Stimulated activated naive B cell treated with anti-CD40 and anti-IgM and Interleukin-4, amounts not matched to agents 10 μg/mL and 1 μg/mL and 100 μg/mL, for 72 hours (primary cell): ENCODE data around the gene SPTLC1.

Source experiments
- ATAC-seq, 2 donors: fragments of 150-1000 bp; cut with Tn5 transposase; replicated peaks; 2 replicates each; pipeline ENCODE4 v1.10.0; 2021; ENCODE audit warnings: moderate library complexity in 1 of 2
- DNase-seq: peaks from one replicate; pipeline ENCODE4 v3.0.0; 2021
- H3K27ac Mint-ChIP-seq: one replicate; pipeline ENCODE4 v1.8.0; 2022; ENCODE audit warnings: mild to moderate bottlenecking, mixed read lengths
- H3K27me3 Mint-ChIP-seq, 2 donors: one replicate each; pipeline ENCODE4 v1.8.0; 2022; ENCODE audit warnings: mixed read lengths in 2 of 2
- H3K36me3 Mint-ChIP-seq, 2 donors: one replicate each; pipeline ENCODE4 v1.8.0; 2022; ENCODE audit warnings: mixed read lengths in 2 of 2, mild to moderate bottlenecking in 1 of 2
- H3K4me1 Mint-ChIP-seq, 2 donors: one replicate each; pipeline ENCODE4 v1.8.0; 2022; ENCODE audit warnings: mixed read lengths in 2 of 2, mild to moderate bottlenecking in 1 of 2
- H3K4me3 Mint-ChIP-seq, 2 donors: one replicate each; pipeline ENCODE4 v1.8.0; 2022; ENCODE audit warnings: mild to moderate bottlenecking in 2 of 2, mixed read lengths in 2 of 2, moderate library complexity in 1 of 2
- H3K9me3 Mint-ChIP-seq, 2 donors: one replicate each; pipeline ENCODE4 v1.8.0; 2022; ENCODE audit warnings: mixed read lengths in 2 of 2, mild to moderate bottlenecking in 1 of 2

SPTLC1 gene

GRCh38 chr9:92095236-92095635 lies 20.0 kb downstream of the SPTLC1 start:
- peaks cover 17 to 25% of the 10 kb centered on the region in 2 donors for H3K4me1 Mint-ChIP-seq
- no peaks in the 10 kb centered on the region for H3K27me3 Mint-ChIP-seq
- DNase-seq, result no peak
- H3K27ac Mint-ChIP-seq, result no peak overlapping the region
- peaks cover 30 to 53% of the 10 kb centered on the region in 2 donors for H3K36me3 Mint-ChIP-seq
- H3K9me3 Mint-ChIP-seq, result peaks cover 0 to 2% of the 10 kb centered on the region in 2 donors
- no peak overlapping the region for H3K4me3 Mint-ChIP-seq
- no peak for ATAC-seq

GRCh38 chr9:92094655-92095054 lies 20.6 kb downstream of the SPTLC1 start:
- no peak for DNase-seq
- Mint-ChIP-seq H3K4me1 (peaks cover 19 to 28% of the 10 kb centered on the region in 2 donors), H3K9me3 (peaks cover 0 to 2% of the 10 kb centered on the region in 2 donors), H3K36me3 (peaks cover 33 to 59% of the 10 kb centered on the region in 2 donors), H3K27me3 (no peaks in the 10 kb centered on the region), H3K4me3 (no peak overlapping the region), H3K27ac (no peak overlapping the region)
- ATAC-seq, result no peak

GRCh38 chr9:92077888-92078287 lies 37.3 kb downstream of the SPTLC1 start:
- no peaks in the 10 kb centered on the region for H3K4me1 Mint-ChIP-seq
- H3K27me3 Mint-ChIP-seq, result no peaks in the 10 kb centered on the region
- peaks cover 19 to 24% of the 10 kb centered on the region in 2 donors for H3K36me3 Mint-ChIP-seq
- DNase-seq (no peak), ATAC-seq (no peak)
- no peak overlapping the region for H3K27ac Mint-ChIP-seq
- H3K9me3 Mint-ChIP-seq, result no peaks in the 10 kb centered on the region
- H3K4me3 Mint-ChIP-seq, result no peak overlapping the region

GRCh38 chr9:92071634-92072033 lies 43.6 kb downstream of the SPTLC1 start:
- ATAC-seq (no peak), DNase-seq (no peak)
- H3K36me3 Mint-ChIP-seq, result peaks cover 26 to 37% of the 10 kb centered on the region in 2 donors
- no peak overlapping the region for H3K4me3 Mint-ChIP-seq
- H3K4me1 Mint-ChIP-seq, result peaks cover 5 to 11% of the 10 kb centered on the region in 2 donors
- H3K9me3 Mint-ChIP-seq, result no peaks in the 10 kb centered on the region
- H3K27me3 Mint-ChIP-seq, result no peaks in the 10 kb centered on the region
- no peak overlapping the region for H3K27ac Mint-ChIP-seq

- no peak overlapping the region for H3K4me3 Mint-ChIP-seq
These were observed 49.0 kb downstream of the SPTLC1 start for GRCh38 chr9:92066168-92066567.

GRCh38 chr9:92064711-92065110 lies 50.5 kb downstream of the SPTLC1 start:
- Mint-ChIP-seq H3K27me3 (no peaks in the 10 kb centered on the region), H3K4me3 (no peak overlapping the region), H3K27ac (no peak overlapping the region), H3K4me1 (no peaks in the 10 kb centered on the region), H3K9me3 (peaks cover 19 to 29% of the 10 kb centered on the region in 2 donors), H3K36me3 (peaks cover 67 to 85% of the 10 kb centered on the region in 2 donors)
- DNase-seq (no peak), ATAC-seq (no peak)

More at GRCh38 chr9:92066168-92066567, 49.0 kb downstream of the SPTLC1 start:
- no peak for ATAC-seq
- Mint-ChIP-seq H3K27me3 (no peaks in the 10 kb centered on the region), H3K36me3 (peaks cover 52 to 70% of the 10 kb centered on the region in 2 donors), H3K9me3 (peaks cover 12 to 17% of the 10 kb centered on the region in 2 donors), H3K27ac (no peak overlapping the region), H3K4me1 (no peaks in the 10 kb centered on the region)
- no peak for DNase-seq

GRCh38 chr9:92061184-92061583 lies 54.0 kb downstream of the SPTLC1 start:
- Mint-ChIP-seq H3K4me3 (no peak overlapping the region), H3K27me3 (no peaks in the 10 kb centered on the region), H3K4me1 (no peaks in the 10 kb centered on the region), H3K27ac (no peak overlapping the region), H3K36me3 (peaks cover 65 to 84% of the 10 kb centered on the region in 2 donors), H3K9me3 (peaks cover 19 to 29% of the 10 kb centered on the region in 2 donors)
- ATAC-seq (no peak), DNase-seq (no peak)

- ATAC-seq, result no peak
- no peak overlapping the region for H3K27ac Mint-ChIP-seq
- no peak overlapping the region for H3K4me3 Mint-ChIP-seq
- DNase-seq, result no peak
- peaks cover 63 to 85% of the 10 kb centered on the region in 2 donors for H3K36me3 Mint-ChIP-seq
- H3K27me3 Mint-ChIP-seq, result no peaks in the 10 kb centered on the region
- peaks cover 19 to 29% of the 10 kb centered on the region in 2 donors for H3K9me3 Mint-ChIP-seq
- H3K4me1 Mint-ChIP-seq, result no peaks in the 10 kb centered on the region
These were observed 55.6 kb downstream of the SPTLC1 start for GRCh38 chr9:92059661-92060060.

GRCh38 chr9:92058723-92059444 lies 56.3 kb downstream of the SPTLC1 start:
- Mint-ChIP-seq H3K4me1 (no peaks in the 10 kb centered on the region), H3K9me3 (peaks cover 19 to 29% of the 10 kb centered on the region in 2 donors), H3K27me3 (no peaks in the 10 kb centered on the region), H3K27ac (no peak overlapping the region), H3K36me3 (peaks cover 60 to 85% of the 10 kb centered on the region in 2 donors), H3K4me3 (no peak overlapping the region)
- DNase-seq (no peak), ATAC-seq (no peak)

- Mint-ChIP-seq H3K4me3 (no peak overlapping the region), H3K27me3 (no peaks in the 10 kb centered on the region), H3K9me3 (peaks cover 17 to 28% of the 10 kb centered on the region in 2 donors), H3K4me1 (no peaks in the 10 kb centered on the region), H3K27ac (no peak overlapping the region), H3K36me3 (peaks cover 58 to 85% of the 10 kb centered on the region in 2 donors)
- DNase-seq (no peak), ATAC-seq (no peak)
These were observed 57.2 kb downstream of the SPTLC1 start for GRCh38 chr9:92058026-92058425.

- Mint-ChIP-seq H3K27ac (no peak overlapping the region), H3K4me1 (no peaks in the 10 kb centered on the region), H3K27me3 (no peaks in the 10 kb centered on the region), H3K4me3 (no peak overlapping the region), H3K9me3 (peaks cover 11 to 20% of the 10 kb centered on the region in 2 donors), H3K36me3 (peaks cover 56 to 85% of the 10 kb centered on the region in 2 donors)
- DNase-seq, result no peak
- no peak for ATAC-seq
These were observed 58.0 kb downstream of the SPTLC1 start for GRCh38 chr9:92057226-92057625.

GRCh38 chr9:92055624-92056023 lies 59.6 kb downstream of the SPTLC1 start:
- H3K27me3 Mint-ChIP-seq, result no peaks in the 10 kb centered on the region
- DNase-seq (no peak), ATAC-seq (no peak)
- no peaks in the 10 kb centered on the region for H3K4me1 Mint-ChIP-seq
- H3K36me3 Mint-ChIP-seq, result peaks cover 45 to 81% of the 10 kb centered on the region in 2 donors
- H3K9me3 Mint-ChIP-seq, result peaks cover 3 to 7% of the 10 kb centered on the region in 2 donors
- H3K4me3 Mint-ChIP-seq, result no peak overlapping the region
- no peak overlapping the region for H3K27ac Mint-ChIP-seq

GRCh38 chr9:92048924-92049625 lies 66.1 kb downstream of the SPTLC1 start:
- Mint-ChIP-seq H3K27ac (no peak overlapping the region), H3K9me3 (peaks cover 3 to 5% of the 10 kb centered on the region in 2 donors), H3K36me3 (peaks cover 42 to 74% of the 10 kb centered on the region in 2 donors), H3K27me3 (no peaks in the 10 kb centered on the region), H3K4me1 (no peaks in the 10 kb centered on the region), H3K4me3 (no peak overlapping the region)
- DNase-seq (no peak), ATAC-seq (no peak)

GRCh38 chr9:92047500-92047899 lies 67.7 kb downstream of the SPTLC1 start:
- Mint-ChIP-seq H3K4me3 (no peak overlapping the region), H3K4me1 (no peaks in the 10 kb centered on the region), H3K27me3 (no peaks in the 10 kb centered on the region), H3K27ac (no peak overlapping the region), H3K36me3 (peaks cover 48 to 74% of the 10 kb centered on the region in 2 donors), H3K9me3 (peaks cover 13 to 20% of the 10 kb centered on the region in 2 donors)
- DNase-seq (no peak), ATAC-seq (no peak)

GRCh38 chr9:92046676-92047075 lies 68.5 kb downstream of the SPTLC1 start:
- Mint-ChIP-seq H3K4me1 (no peaks in the 10 kb centered on the region), H3K27ac (peak overlapping the region; percentile 10), H3K27me3 (no peaks in the 10 kb centered on the region), H3K9me3 (peaks cover 17 to 29% of the 10 kb centered on the region in 2 donors), H3K4me3 (no peak overlapping the region), H3K36me3 (peaks cover 52 to 76% of the 10 kb centered on the region in 2 donors)
- DNase-seq (no peak), ATAC-seq (no peak)
